ENCODE results near the gene EFTUD2.
"Not testable (repeated sequence)": the region's sequence is repeated elsewhere in the genome, so short reads cannot be mapped to it uniquely, and the experiment has no call there.

The EFTUD2 gene

GRCh38 chr17:44899074-44899782 is at the start of gene EFTUD2:
Gene EFTUD2 (minus strand): TSS chr17:44899445. CDS start chr17:44894521, 4,924 bp downstream.
- DNase-seq: peak; percentile 93

GRCh38 chr17:44948315-44948795 is 49.1 kb upstream of the EFTUD2 start:
- DNase-seq: no peak

GRCh38 chr17:44947461-44948314 is 48.4 kb upstream of the EFTUD2 start, which contains the start of gene KIF18B:
Gene KIF18B (minus strand): TSS chr17:44947773. CDS start chr17:44936344, 11,429 bp downstream.
- DNase-seq: peak; percentile 89

GRCh38 chr17:44945652-44946051 is 46.4 kb upstream of the EFTUD2 start:
- DNase-seq: not testable (repeated sequence)

GRCh38 chr17:44942456-44942855 is 43.2 kb upstream of the EFTUD2 start:
- DNase-seq: no peak

GRCh38 chr17:44941712-44942331 is 42.6 kb upstream of the EFTUD2 start:
- DNase-seq: no peak

- DNase-seq: no peak
These were observed 41.5 kb upstream of the EFTUD2 start for GRCh38 chr17:44940768-44941167.

- DNase-seq: no peak
These were observed 41.1 kb upstream of the EFTUD2 start for GRCh38 chr17:44940317-44940716.

GRCh38 chr17:44935116-44935515 is 35.9 kb upstream of the EFTUD2 start:
- no peak for DNase-seq

GRCh38 chr17:44934745-44935105 is 35.5 kb upstream of the EFTUD2 start:
- DNase-seq: no peak

GRCh38 chr17:44933824-44934744 is 34.8 kb upstream of the EFTUD2 start:
- no peak for DNase-seq

- DNase-seq: no peak
These were observed 33.5 kb upstream of the EFTUD2 start for GRCh38 chr17:44932787-44933097.

- DNase-seq: no peak
These were observed 33.0 kb upstream of the EFTUD2 start for GRCh38 chr17:44932096-44932786.

GRCh38 chr17:44931376-44931775 is 32.1 kb upstream of the EFTUD2 start:
- no peak for DNase-seq

GRCh38 chr17:44930667-44931066 is 31.4 kb upstream of the EFTUD2 start:
- DNase-seq: no peak

GRCh38 chr17:44928950-44929720 is 29.9 kb upstream of the EFTUD2 start:
- no peak for DNase-seq

- DNase-seq: no peak
These were observed 28.9 kb upstream of the EFTUD2 start for GRCh38 chr17:44928136-44928535.

- no peak for DNase-seq
These were observed 28.5 kb upstream of the EFTUD2 start for GRCh38 chr17:44927696-44928095.

- no peak for DNase-seq
These were observed 27.7 kb upstream of the EFTUD2 start for GRCh38 chr17:44926821-44927525.

Data from activated naive CD4-positive, alpha-beta T cell treated with Interleukin-2 at 50 U/mL for 16 hours (primary cell).